A549 (cell line): ENCODE results near the gene HBG1.

Experiments used
- BHLHE40 ChIP-seq: IDR thresholded peaks from 2 replicates; pipeline ENCODE4 v1.6.1; 2012; ENCODE audit warnings: low read depth, low read length, inconsistent platforms
- CBX8 ChIP-seq: fragments of 200-600 bp; sonication (generic); IDR thresholded peaks from 2 replicates; pipeline ENCODE4 v1.6.1; 2016
- CEBPB ChIP-seq, 2 experiments: fragments of >200 bp in 1 of 2; sonication (Bioruptor Twin) in 1 of 2; formaldehyde crosslinking in 1 of 2; IDR thresholded peaks; 2 replicates each; pipeline ENCODE4 v1.6.1; 2012 to 2016
- CHD2 ChIP-seq: fragments of 150-350 bp; IDR thresholded peaks from 2 replicates; pipeline ENCODE4 v1.6.1; 2014; ENCODE audit warnings: low read length; ENCODE audit not compliant: partially characterized antibody
- KDM1A ChIP-seq: fragments of 200-600 bp; sonication (generic); IDR thresholded peaks from 2 replicates; pipeline ENCODE4 v1.6.1; 2016; ENCODE audit warnings: low read depth, mild to moderate bottlenecking
- MAFK ChIP-seq: fragments of 450-650 bp; IDR thresholded peaks from 2 replicates; pipeline ENCODE4 v1.6.1; 2014; ENCODE audit not compliant: partially characterized antibody
- MYC ChIP-seq: IDR thresholded peaks from 2 replicates; pipeline ENCODE4 v1.6.1; 2012; ENCODE audit warnings: mild to moderate bottlenecking, inconsistent platforms, low read length, improper control_type of control experiment, borderline replicate concordance
- POLR2A ChIP-seq: IDR thresholded peaks from 2 replicates; pipeline ENCODE4 v1.6.1; 2012; ENCODE audit warnings: mild to moderate bottlenecking, low read length
- RAD21 ChIP-seq, 2 experiments: fragments of >200 bp in 1 of 2; sonication (Bioruptor Twin) in 1 of 2; formaldehyde crosslinking in 1 of 2; IDR thresholded peaks in 1 of 2; conservative IDR thresholded peaks in 1 of 2; 2 replicates in 1 of 2; 3 replicates in 1 of 2; pipeline ENCODE4 v1.6.1; 2012 to 2018; ENCODE audit warnings: inconsistent platforms in 1 of 2
- SREBF2 ChIP-seq: fragments of 450-650 bp; IDR thresholded peaks from 2 replicates; pipeline ENCODE4 v1.6.1; 2014; ENCODE audit warnings: mild to moderate bottlenecking, moderate library complexity
- TF ChIP-seq, protein P1 (sequence below): fragments of >200 bp; sonication (Bioruptor Twin); formaldehyde crosslinking; IDR thresholded peaks from 3 replicates; pipeline ENCODE4 v1.5.1; 2016
- TF ChIP-seq, protein P2 (sequence below): fragments of 450-650 bp; IDR thresholded peaks from 2 replicates; pipeline ENCODE4 v1.6.1; 2014; ENCODE audit warnings: antibody characterized with exemption
- TF ChIP-seq, protein P3 (sequence below): IDR thresholded peaks from 2 replicates; pipeline ENCODE4 v1.6.1; 2012

DNA sequence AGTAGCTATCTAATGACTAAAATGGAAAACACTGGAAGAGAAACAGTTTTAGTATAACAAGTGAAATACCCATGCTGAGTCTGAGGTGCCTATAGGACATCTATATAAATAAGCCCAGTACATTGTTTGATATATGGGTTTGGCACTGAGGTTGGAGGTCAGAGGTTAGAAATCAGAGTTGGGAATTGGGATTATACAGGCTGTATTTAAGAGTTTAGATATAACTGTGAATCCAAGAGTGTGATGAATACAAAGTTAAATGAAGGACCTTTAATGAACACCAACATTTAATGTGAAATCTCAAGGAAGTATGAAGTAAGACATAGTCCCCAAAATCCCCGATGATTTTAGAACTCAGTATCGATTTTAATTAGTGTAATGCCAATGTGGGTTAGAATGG is 12.2 kb downstream of the HBG1 start:
- no peak for TF ChIP-seq BHLHE40
- TF ChIP-seq CEBPB (IDR thresholded peaks at IDR 0.05), result no peak
- TF ChIP-seq KDM1A, result no peak
- TF ChIP-seq, protein P1, sequence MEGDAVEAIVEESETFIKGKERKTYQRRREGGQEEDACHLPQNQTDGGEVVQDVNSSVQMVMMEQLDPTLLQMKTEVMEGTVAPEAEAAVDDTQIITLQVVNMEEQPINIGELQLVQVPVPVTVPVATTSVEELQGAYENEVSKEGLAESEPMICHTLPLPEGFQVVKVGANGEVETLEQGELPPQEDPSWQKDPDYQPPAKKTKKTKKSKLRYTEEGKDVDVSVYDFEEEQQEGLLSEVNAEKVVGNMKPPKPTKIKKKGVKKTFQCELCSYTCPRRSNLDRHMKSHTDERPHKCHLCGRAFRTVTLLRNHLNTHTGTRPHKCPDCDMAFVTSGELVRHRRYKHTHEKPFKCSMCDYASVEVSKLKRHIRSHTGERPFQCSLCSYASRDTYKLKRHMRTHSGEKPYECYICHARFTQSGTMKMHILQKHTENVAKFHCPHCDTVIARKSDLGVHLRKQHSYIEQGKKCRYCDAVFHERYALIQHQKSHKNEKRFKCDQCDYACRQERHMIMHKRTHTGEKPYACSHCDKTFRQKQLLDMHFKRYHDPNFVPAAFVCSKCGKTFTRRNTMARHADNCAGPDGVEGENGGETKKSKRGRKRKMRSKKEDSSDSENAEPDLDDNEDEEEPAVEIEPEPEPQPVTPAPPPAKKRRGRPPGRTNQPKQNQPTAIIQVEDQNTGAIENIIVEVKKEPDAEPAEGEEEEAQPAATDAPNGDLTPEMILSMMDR, result no peak
- TF ChIP-seq SREBF2, result no peak
- no peak for TF ChIP-seq POLR2A
- TF ChIP-seq RAD21 (conservative IDR thresholded peaks at IDR 0.05 in 1 of 2, IDR thresholded peaks at IDR 0.05 in 1 of 2), result no peak
- TF ChIP-seq CHD2, result no peak
- TF ChIP-seq, protein P2, sequence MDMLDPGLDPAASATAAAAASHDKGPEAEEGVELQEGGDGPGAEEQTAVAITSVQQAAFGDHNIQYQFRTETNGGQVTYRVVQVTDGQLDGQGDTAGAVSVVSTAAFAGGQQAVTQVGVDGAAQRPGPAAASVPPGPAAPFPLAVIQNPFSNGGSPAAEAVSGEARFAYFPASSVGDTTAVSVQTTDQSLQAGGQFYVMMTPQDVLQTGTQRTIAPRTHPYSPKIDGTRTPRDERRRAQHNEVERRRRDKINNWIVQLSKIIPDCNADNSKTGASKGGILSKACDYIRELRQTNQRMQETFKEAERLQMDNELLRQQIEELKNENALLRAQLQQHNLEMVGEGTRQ, result no peak
- TF ChIP-seq, protein P3, sequence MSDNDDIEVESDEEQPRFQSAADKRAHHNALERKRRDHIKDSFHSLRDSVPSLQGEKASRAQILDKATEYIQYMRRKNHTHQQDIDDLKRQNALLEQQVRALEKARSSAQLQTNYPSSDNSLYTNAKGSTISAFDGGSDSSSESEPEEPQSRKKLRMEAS, result no peak
- TF ChIP-seq MAFK, result no peak
- TF ChIP-seq CBX8, result no peak
- TF ChIP-seq MYC, result no peak
